IMR-90 (cell line): ENCODE results near the gene SRGN.

Experiments
- CTCF ChIP-seq: conservative IDR thresholded peaks from 2 replicates; pipeline ENCODE4 v1.5.1; 2012; ENCODE audit warnings: mild to moderate bottlenecking, low read depth, low read length, improper control_type of control experiment
- NFE2L2 ChIP-seq: fragments of 150-350 bp; IDR thresholded peaks from 2 replicates; pipeline ENCODE4 v1.6.1; 2016; ENCODE audit warnings: low read depth, mild to moderate bottlenecking, low read length
- POLR2A ChIP-seq: IDR thresholded peaks from 2 replicates; pipeline ENCODE4 v1.6.1; 2012; ENCODE audit warnings: mild to moderate bottlenecking, low read depth, low read length

GRCh38 chr10:69139961-69140360 lies 52.1 kb downstream of the SRGN start:
- TF ChIP-seq CTCF (no peak), POLR2A (no peak), NFE2L2 (no peak)
